GM10847 (cell line): ENCODE measurements around the gene HERPUD1.

Experiments
- POLR2A ChIP-seq: IDR thresholded peaks from 2 replicates; pipeline ENCODE4 v1.6.1; 2011; ENCODE audit not compliant: insufficient read length; ENCODE audit errors: extremely low read depth

HERPUD1 gene

GRCh38 chr16:56993204-56993603, 61.3 kb downstream of the HERPUD1 start:
- no peak for TF ChIP-seq POLR2A

GRCh38 chr16:56994311-56994710, 62.4 kb downstream of the HERPUD1 start:
- no peak for TF ChIP-seq POLR2A
